Calu3 (cell line): ENCODE data around the gene STK4. TPM values are rescaled to one million over a fixed set of nuclear protein-coding genes. Genes with fewer than 3 reads are reported as not detected.
A peak's percentile ranks its signal among the peaks of the same experiment; 100 is the strongest.

Source experiments
- BruUV-seq: library from RNA; stranded (reverse); fragments of 400-500 nt; replicated peaks from 2 replicates; lab custom pipeline; 2021; lab: Mats Ljungman, UMichigan
- CTCF ChIA-PET: fragments of 300-600 bp; sonication (Branson Sonifier 250); formaldehyde crosslinking; loops from one replicate; lab custom pipeline; 2022; ENCODE audit warnings: antibody characterized with exemption; lab: Charles Lee
- DNase-seq: peaks from one replicate; pipeline ENCODE4 v3.0.0; 2022
- H3K27ac Mint-ChIP-seq: one replicate; pipeline ENCODE4 v1.8.0; 2022; ENCODE audit warnings: mixed read lengths; ENCODE audit not compliant: unreplicated experiment
- H3K27me3 Mint-ChIP-seq: one replicate; pipeline ENCODE4 v1.8.0; 2022; ENCODE audit warnings: mixed read lengths; ENCODE audit not compliant: unreplicated experiment
- H3K36me3 Mint-ChIP-seq: one replicate; pipeline ENCODE4 v1.8.0; 2022; ENCODE audit warnings: mild to moderate bottlenecking, moderate library complexity, mixed read lengths; ENCODE audit not compliant: insufficient read depth, unreplicated experiment
- H3K4me1 Mint-ChIP-seq: one replicate; pipeline ENCODE4 v1.8.0; 2022; ENCODE audit warnings: mild to moderate bottlenecking, low read depth, mixed read lengths; ENCODE audit not compliant: unreplicated experiment
- H3K4me3 Mint-ChIP-seq: one replicate; pipeline ENCODE4 v1.8.0; 2022; ENCODE audit warnings: mild to moderate bottlenecking, low read depth, moderate library complexity, mixed read lengths; ENCODE audit not compliant: unreplicated experiment
- H3K9me3 Mint-ChIP-seq: one replicate; pipeline ENCODE4 v1.8.0; 2022; ENCODE audit warnings: low read depth, mixed read lengths; ENCODE audit not compliant: unreplicated experiment
- CTCF ChIP-seq: fragments of 200-600 bp; IDR thresholded peaks from one replicate; pipeline ENCODE4 v1.8.0; 2022; ENCODE audit warnings: antibody characterized with exemption; ENCODE audit not compliant: unreplicated experiment
- intact Hi-C: fragments of 100-400 bp; cut with micrococcal nuclease; formaldehyde crosslinking; loops from one replicate; pipeline ENCODE4 v1.10.0; 2022; ENCODE audit not compliant: unreplicated experiment
- total RNA-seq: library from RNA; stranded (reverse); gene quantifications from 2 replicates; pipeline ENCODE4 v1.2.3, GENCODE V29; 2022

STK4 gene
- total RNA-seq, 1 experiment from 2014 or later, result 53.1 TPM

GRCh38 chr20:45080867-45081624, 114.7 kb downstream of the STK4 start:
- DNase-seq, result peak; percentile 58
- intact Hi-C loops, result loop anchor here (5.0 kb wide), 1 partner anchor 39 kb away; no protein-coding TSS in a partner anchor
- Mint-ChIP-seq H3K27ac (peak overlapping the region; percentile 5), H3K4me1 (no peaks in the 10 kb centered on the region), H3K27me3 (no peaks in the 10 kb centered on the region), H3K4me3 (no peak overlapping the region), H3K9me3 (peaks cover 4% of the 10 kb centered on the region), H3K36me3 (peaks cover 6% of the 10 kb centered on the region)
- peak; percentile 69 for TF ChIP-seq CTCF
- CTCF ChIA-PET, result no interaction called here
- BruUV-seq, result no TSS peak

- DNase-seq, result no peak
- intact Hi-C loops, result loop anchor here (5.0 kb wide), 1 partner anchor 40 kb away; no protein-coding TSS in a partner anchor
- H3K27me3 Mint-ChIP-seq, result no peaks in the 10 kb centered on the region
- no TSS peak for BruUV-seq
- no peak overlapping the region for H3K4me3 Mint-ChIP-seq
- no peak for TF ChIP-seq CTCF
- H3K4me1 Mint-ChIP-seq, result no peaks in the 10 kb centered on the region
- H3K36me3 Mint-ChIP-seq, result peaks cover 6% of the 10 kb centered on the region
- CTCF ChIA-PET, result interaction anchor here (1.1 to 2.2 kb wide), 2 partner anchors 11 to 38 kb away, joined by 3 to 7 read pairs; no protein-coding TSS in a partner anchor
- peaks cover 4% of the 10 kb centered on the region for H3K9me3 Mint-ChIP-seq
- H3K27ac Mint-ChIP-seq, result no peak overlapping the region
Observed at GRCh38 chr20:45082468-45082867, 116.2 kb downstream of the STK4 start.

- DNase-seq, result no peak
- peaks cover 6% of the 10 kb centered on the region for H3K36me3 Mint-ChIP-seq
- CTCF ChIA-PET, result interaction anchor here (1.1 to 2.2 kb wide), 2 partner anchors 12 to 39 kb away, joined by 3 to 7 read pairs; no protein-coding TSS in a partner anchor
- no peak for TF ChIP-seq CTCF
- H3K4me3 Mint-ChIP-seq, result no peak overlapping the region
- no peaks in the 10 kb centered on the region for H3K27me3 Mint-ChIP-seq
- H3K27ac Mint-ChIP-seq, result no peak overlapping the region
- H3K4me1 Mint-ChIP-seq, result no peaks in the 10 kb centered on the region
- no TSS peak for BruUV-seq
- intact Hi-C loops, result loop anchor here (5.0 kb wide), 1 partner anchor 41 kb away; no protein-coding TSS in a partner anchor
- peaks cover 4% of the 10 kb centered on the region for H3K9me3 Mint-ChIP-seq
Observed at GRCh38 chr20:45083127-45083526, 116.8 kb downstream of the STK4 start.

GRCh38 chr20:45085289-45085688, 119.0 kb downstream of the STK4 start:
- CTCF ChIA-PET, result no interaction called here
- Mint-ChIP-seq H3K4me3 (no peak overlapping the region), H3K36me3 (peaks cover 6% of the 10 kb centered on the region), H3K27me3 (no peaks in the 10 kb centered on the region), H3K4me1 (no peaks in the 10 kb centered on the region), H3K9me3 (peaks cover 4% of the 10 kb centered on the region), H3K27ac (no peak overlapping the region)
- DNase-seq, result no peak
- BruUV-seq, result no TSS peak
- intact Hi-C loops, result no loop called here
- TF ChIP-seq CTCF, result no peak
